Ishikawa (cell line): ENCODE data around the gene COL18A1.

ENCODE experiments used
- FOXM1 ChIP-seq: IDR thresholded peaks from 2 replicates; pipeline ENCODE4 v1.6.1; 2012; ENCODE audit warnings: low read depth, borderline replicate concordance
- TAF1 ChIP-seq: IDR thresholded peaks from 2 replicates; pipeline ENCODE4 v1.6.1; 2012; ENCODE audit warnings: low read depth, mild to moderate bottlenecking
- TF ChIP-seq, protein P1 (sequence below): IDR thresholded peaks from 2 replicates; pipeline ENCODE4 v1.6.1; 2012

DNA sequence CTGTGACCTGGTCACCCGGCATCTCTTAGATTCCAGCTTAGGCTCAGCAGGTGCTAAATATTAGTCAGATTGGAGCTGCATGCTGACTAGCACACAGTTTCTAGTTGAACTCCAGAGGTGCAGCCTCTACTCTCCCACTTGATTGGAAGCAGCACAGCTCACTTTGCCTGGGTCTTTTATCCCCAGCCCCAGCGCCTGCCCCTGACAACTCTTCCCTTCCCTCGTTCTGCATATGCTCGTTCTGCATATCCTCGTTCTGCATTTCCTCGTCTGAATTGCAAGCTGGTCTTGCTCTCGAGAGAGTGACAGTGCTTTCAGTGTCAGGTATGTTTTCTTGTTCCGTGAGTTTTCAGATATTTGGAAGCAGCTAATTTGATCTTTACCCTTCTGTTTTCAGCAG, 11.7 kb downstream of the COL18A1 start:
- TF ChIP-seq FOXM1 (no peak), TAF1 (no peak)
- TF ChIP-seq, protein P1, sequence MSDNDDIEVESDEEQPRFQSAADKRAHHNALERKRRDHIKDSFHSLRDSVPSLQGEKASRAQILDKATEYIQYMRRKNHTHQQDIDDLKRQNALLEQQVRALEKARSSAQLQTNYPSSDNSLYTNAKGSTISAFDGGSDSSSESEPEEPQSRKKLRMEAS = no peak
